HG02973 (cell line): ENCODE data around the gene MID1.

ENCODE experiments used
- ATAC-seq: cut with Tn5 transposase; IDR thresholded peaks from one replicate; pipeline ENCODE4 v1.9.1; 2021; ENCODE audit warnings: moderate library complexity; ENCODE audit not compliant: unreplicated experiment

MID1 gene

DNA sequence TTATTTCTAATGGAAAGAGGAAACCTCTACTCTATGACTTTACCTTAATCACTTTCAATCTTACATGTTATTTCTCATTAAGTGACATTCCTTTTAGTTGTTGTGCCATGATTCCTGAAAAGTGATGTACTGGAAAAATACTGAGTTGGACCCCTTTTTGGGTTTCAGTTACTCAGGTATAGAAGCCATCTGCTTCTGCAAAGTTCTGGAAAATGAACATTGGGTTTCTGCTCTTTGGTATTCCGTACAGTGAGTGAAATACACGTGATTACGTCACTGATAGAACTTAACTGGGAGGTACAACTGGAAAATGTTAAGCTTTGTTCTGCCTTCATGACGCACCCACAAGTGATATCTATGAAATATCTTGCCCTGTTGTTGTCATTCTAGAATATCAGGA is 114.7 kb downstream of the MID1 start:
- no peak for ATAC-seq

GRCh38 chrX:10502961-10503360 is 117.4 kb downstream of the MID1 start:
- no peak for ATAC-seq

- ATAC-seq: no peak
Observed at GRCh38 chrX:10501611-10502010, 118.8 kb downstream of the MID1 start.

- no peak for ATAC-seq
Observed at GRCh38 chrX:10496345-10496965, 123.9 kb downstream of the MID1 start.

DNA sequence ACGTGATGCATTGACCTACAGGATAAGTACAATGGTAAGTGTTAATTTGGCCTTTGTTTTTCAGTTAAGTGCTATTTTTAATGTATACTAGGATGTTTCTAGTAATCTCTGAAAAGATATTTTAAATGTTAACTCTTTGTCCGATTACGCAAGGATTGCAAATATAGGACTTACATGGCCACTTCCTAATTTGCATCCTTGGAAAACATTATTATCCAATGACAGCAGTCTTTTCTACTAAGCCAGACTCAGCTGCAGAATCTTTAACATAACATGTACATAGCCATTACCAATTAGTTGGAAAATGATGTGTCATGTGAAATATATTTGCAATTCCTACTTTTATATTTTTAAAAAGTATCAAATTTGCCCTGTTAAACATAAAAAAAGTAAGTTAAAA is 124.7 kb downstream of the MID1 start:
- no peak for ATAC-seq

- ATAC-seq: no peak
Observed at GRCh38 chrX:10492250-10492649, 128.1 kb downstream of the MID1 start.

DNA sequence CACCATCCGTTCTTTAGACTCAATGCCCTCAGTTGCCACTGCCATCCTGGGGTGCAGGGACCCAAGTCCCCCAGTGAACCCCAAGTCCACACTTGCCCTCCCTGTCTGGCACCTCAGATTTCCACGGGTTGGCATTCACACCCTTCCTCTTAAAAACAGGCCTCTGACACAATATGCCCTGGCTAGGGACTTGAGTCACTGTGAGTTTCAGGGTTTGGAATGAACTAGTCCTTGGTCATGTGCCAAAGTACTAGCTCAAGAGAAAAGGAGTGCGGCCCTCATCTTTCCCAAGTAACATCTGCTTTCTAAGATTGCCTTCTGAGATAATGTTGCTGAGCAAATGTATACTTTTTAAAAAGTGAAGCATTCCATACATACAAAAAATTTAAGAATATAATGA is 134.0 kb downstream of the MID1 start:
- no peak for ATAC-seq

DNA sequence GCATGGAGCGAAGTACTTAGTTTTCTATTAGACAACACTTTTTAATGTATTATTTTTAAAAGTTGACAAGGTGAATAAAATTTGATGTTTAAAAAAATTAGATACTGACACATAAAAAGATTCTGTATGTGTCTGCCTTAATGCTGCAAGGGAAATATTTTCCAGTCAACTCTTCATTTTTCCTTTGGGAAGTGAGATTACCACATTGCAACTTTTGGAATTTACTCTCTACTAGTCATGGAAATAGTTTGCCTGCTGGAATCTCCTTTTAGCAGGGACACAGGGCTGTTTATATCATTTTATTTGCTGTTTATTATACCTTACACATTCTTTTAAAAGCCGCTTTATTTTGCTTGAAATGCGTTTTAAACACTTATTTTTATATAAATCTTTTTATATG is 135.1 kb downstream of the MID1 start:
- ATAC-seq: no peak

DNA sequence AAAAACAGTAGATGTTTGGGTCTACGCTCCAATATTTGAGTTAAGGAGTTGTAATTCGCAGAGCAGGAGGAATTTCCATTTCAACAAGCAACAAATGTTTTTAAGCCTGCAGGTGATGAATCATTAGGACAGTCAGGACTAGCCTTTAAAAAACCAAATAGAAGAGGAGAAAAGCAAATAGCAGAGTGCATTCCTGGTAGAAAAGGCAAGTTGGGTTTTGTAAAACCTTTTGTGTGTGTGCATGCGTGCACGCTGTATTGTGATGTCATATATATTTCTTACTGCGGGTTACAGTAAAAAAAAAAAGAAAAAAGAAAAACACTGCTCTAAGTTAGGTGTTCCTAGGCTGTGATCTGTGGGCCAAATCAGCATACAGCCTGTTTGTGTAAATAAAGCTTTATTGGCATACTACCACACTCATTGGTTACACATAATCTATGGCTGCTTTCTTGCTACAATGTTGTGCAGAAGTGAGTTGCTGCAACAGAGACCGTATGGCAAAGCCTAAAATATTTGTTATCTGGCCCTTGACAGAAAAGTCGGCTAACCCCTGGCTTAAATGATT is 135.6 kb downstream of the MID1 start:
- no peak for ATAC-seq

DNA sequence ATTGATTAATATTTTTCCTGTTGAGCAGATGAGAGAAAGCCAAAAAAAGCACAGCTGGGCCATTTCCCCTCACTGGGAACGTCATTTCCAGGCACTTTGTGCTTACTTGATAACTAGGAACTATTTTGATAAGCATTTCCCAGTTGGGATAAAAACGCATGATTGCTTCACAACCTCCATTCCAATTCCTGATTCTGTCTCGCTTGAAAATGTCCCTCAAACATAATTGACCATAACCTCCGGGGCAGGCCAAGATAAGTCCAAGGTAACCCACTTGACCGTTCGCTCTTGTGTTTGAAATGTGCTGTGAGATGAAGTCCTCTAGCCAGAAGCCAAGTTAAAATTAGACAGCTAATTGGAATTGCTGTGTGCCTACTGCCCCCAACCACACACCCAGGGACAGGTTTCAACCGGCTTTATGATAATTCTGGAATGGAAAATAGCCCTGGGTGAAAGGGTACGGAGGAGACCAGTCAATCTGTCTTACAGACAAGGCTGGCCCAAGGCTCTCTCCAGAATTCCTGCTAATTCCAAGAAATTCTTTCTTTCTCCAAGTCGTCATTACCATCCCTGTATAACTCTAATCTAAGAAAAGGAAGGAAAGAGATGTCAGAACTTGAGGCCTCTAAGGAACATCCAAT is 137.1 kb downstream of the MID1 start:
- no peak for ATAC-seq

DNA sequence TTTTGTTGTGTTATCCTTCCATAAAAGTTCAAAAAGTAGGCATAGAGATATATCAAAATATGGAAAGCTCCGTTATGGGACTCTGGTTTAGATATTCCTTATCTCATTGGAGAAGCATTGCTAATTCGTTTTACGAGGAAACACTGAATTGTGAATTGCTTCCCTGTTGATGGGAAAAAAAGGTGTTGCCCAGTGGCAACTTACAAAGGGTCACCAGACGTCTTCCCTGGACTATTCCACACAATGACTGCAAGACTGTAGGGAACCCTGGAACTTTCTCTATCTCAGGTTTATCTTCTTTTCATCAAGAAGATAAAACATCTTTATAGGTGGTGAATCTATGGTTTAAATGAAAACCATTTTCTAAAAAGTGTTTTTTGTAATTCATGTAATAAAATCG is 137.7 kb downstream of the MID1 start:
- ATAC-seq: no peak

GRCh38 chrX:10482261-10482660 is 138.1 kb downstream of the MID1 start:
- peak; percentile 71 for ATAC-seq

DNA sequence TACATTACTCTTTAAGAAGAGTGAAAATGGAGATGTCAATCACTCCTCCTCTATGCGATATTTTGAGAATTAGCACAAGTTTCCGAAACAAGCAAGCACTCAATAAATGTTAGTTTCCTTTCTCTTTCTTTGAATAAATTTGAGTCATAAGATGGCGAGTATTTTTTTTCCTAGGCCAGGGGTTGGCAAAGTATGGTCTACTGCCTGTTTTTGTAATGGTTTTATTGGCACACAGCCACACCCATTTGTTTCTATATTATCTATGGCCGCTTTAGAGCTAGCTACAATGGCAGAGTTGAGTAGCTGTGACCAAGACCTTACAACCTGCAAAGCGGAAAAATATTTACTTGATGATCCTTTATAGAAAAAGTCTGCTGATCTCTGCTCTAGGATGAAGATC is 139.5 kb downstream of the MID1 start:
- no peak for ATAC-seq

GRCh38 chrX:10479508-10479907 is 140.9 kb downstream of the MID1 start:
- ATAC-seq: no peak

DNA sequence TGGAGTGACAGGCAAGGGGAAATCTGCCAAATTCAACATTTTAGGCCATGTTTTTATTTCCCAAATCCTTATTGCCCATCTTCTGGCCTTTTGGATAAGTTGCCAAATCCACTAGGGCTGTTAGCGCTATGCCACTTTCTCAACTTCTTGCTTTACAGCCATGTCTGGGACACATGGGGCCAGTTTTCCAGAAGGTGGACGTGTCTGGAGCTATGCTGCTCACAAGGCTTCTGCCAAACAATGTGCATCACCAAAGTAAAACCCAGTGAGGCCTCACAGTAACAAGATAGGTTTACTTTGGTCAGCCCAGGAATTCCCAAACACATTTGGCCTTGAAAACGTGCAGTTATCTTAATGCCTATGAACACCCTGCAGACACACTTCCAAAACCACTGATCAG is 142.9 kb downstream of the MID1 start:
- no peak for ATAC-seq

- no peak for ATAC-seq
Observed at GRCh38 chrX:10474913-10475568, 145.3 kb downstream of the MID1 start.

DNA sequence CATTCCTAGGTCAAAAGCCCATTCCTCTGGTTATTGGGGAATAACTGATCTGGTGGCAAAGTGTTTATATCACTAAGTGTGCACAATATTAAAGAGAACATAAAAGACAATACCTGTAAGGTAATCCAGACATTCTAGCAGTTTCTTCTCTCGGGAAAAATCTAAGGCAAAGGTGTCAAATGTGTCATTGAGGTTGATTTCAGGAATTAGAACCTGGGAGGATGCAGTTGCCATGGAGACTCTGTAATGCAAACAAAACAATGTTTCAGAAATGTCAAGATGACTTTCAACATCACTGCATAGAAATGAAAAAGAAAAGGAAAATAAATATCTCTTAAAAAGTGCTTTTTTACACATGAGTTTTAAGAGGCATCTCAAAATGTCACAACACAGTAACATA is 145.9 kb downstream of the MID1 start:
- ATAC-seq: no peak

- no peak for ATAC-seq
Observed at GRCh38 chrX:10471418-10471817, 149.0 kb downstream of the MID1 start.

DNA sequence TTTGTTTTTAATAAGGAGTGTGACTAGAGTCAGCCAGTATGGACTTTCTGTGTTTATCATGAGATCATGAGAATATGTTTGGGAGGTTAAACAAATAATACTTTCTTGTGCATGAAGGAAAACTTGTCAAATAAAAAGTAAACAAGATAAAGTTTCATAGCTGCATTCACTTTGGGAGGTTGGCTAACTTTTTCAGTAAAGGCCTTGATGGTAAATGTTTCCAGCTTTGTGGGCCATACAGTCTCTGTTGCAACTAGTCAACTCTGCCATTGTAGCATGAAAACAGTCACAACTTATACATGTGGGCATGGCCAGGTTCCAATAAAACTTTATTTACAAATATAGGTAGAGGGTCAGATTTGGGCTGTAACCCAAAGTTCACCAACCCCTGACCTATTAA is 150.4 kb downstream of the MID1 start:
- no peak for ATAC-seq

DNA sequence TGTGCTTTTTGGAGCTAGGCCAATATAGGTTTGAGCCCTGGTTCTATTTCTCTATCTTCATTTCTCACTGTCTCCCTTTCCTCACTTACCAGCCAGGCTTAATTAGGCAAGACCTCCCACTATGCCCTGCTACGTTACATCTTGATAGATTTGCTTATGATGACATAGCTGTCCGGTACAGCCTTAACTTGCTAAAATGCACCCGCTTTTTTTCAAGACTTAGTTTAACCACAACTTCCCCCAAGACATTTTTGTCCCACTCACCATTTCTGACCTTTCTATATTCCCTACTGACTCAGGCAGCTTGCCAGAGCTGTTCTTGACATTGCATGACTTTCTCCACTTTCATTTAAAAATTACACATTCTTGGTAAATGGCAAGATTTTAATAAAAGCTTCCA is 152.6 kb downstream of the MID1 start:
- no peak for ATAC-seq

DNA sequence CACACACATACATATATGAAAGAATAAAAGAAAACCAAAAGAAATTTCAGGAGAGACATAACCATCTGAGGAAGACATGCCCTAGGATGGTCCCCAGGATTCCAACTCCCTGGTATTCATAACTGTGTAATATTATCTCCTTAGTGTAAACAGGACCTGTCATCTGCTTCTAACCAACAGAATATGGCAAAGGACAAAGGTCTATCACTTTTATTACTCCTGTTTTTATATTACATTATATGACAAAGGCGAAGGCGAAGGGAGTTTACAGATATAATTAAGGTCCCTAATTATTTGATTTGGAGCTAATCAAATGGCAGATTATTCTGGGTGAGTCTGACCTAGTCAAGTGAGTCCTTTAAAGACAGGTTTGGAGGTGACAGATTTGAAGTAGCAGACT is 155.1 kb downstream of the MID1 start:
- no peak for ATAC-seq

GRCh38 chrX:10457092-10457491 is 163.3 kb downstream of the MID1 start:
- ATAC-seq: no peak
